Neural cell (in vitro differentiated cells): Measurements from ENCODE around the gene NDE1.

ENCODE experiments used
- CTCF ChIP-seq: fragments of 450-650 bp; IDR thresholded peaks from 2 replicates; pipeline ENCODE4 v1.5.1; 2014; ENCODE audit warnings: antibody characterized with exemption, mild to moderate bottlenecking, moderate library complexity; ENCODE audit not compliant: poor library complexity, severe bottlenecking
- EZH2 ChIP-seq: fragments of 200-600, 300-800 bp; shearing (Covaris generic), sonication (generic); IDR thresholded peaks from 2 replicates; pipeline ENCODE4 v1.6.1; 2014; ENCODE audit warnings: antibody characterized with exemption, low read length, borderline replicate concordance, mild to moderate bottlenecking; ENCODE audit not compliant: insufficient read depth, poor library complexity, severe bottlenecking

- TF ChIP-seq EZH2 (no peak), CTCF (no peak)
Measured at GRCh38 chr16:15620611-15621195, 29.3 kb upstream of the NDE1 start.
